Osteocyte (in vitro differentiated cells): Measurements from ENCODE around the gene BRF1. TPM values are rescaled to one million over a fixed set of nuclear protein-coding genes. Genes with fewer than 3 reads are reported as not detected.

Experiments used
- DNase-seq: peaks from one replicate; pipeline ENCODE4 v3.0.0; 2021; ENCODE audit warnings: mixed read lengths; ENCODE audit not compliant: unreplicated experiment; ENCODE audit errors: extremely low spot score
- H3K27ac Mint-ChIP-seq: one replicate; pipeline ENCODE4 v1.8.0; 2021; ENCODE audit warnings: mild to moderate bottlenecking, mixed read lengths; ENCODE audit not compliant: unreplicated experiment
- H3K27me3 Mint-ChIP-seq: one replicate; pipeline ENCODE4 v1.8.0; 2021; ENCODE audit warnings: mixed read lengths; ENCODE audit not compliant: unreplicated experiment
- H3K36me3 Mint-ChIP-seq: one replicate; pipeline ENCODE4 v1.8.0; 2021; ENCODE audit warnings: mixed read lengths; ENCODE audit not compliant: unreplicated experiment
- H3K4me1 Mint-ChIP-seq: one replicate; pipeline ENCODE4 v1.8.0; 2021; ENCODE audit warnings: mixed read lengths; ENCODE audit not compliant: unreplicated experiment
- H3K4me3 Mint-ChIP-seq: one replicate; pipeline ENCODE4 v1.8.0; 2021; ENCODE audit warnings: mild to moderate bottlenecking, moderate library complexity, mixed read lengths; ENCODE audit not compliant: unreplicated experiment
- H3K9me3 Mint-ChIP-seq: one replicate; pipeline ENCODE4 v1.8.0; 2021; ENCODE audit warnings: mixed read lengths; ENCODE audit not compliant: unreplicated experiment
- long read RNA-seq: library from polyadenylated mRNA; unstranded; transcript quantifications from one replicate; pipeline ENCODE4 v2.0.0, GENCODE V29; 2021
- total RNA-seq: library from RNA; stranded (reverse); gene quantifications from 2 replicates; pipeline ENCODE4 v1.2.1, GENCODE V29; 2021
- TF ChIP-seq, protein P1 (sequence below): fragments of 200-600 bp; sonication (generic); IDR thresholded peaks from 2 replicates; pipeline ENCODE4 v1.5.0; 2021; ENCODE audit warnings: antibody characterized with exemption, mild to moderate bottlenecking, moderate library complexity

BRF1 gene
- total RNA-seq, result 41.7 and 43.5 TPM in 2 replicates
- long read RNA-seq, partial matches to known transcripts, result 0 of 3 reads
- long read RNA-seq, other reads (novel, unspliced or antisense), result 3 of 3 reads

DNA sequence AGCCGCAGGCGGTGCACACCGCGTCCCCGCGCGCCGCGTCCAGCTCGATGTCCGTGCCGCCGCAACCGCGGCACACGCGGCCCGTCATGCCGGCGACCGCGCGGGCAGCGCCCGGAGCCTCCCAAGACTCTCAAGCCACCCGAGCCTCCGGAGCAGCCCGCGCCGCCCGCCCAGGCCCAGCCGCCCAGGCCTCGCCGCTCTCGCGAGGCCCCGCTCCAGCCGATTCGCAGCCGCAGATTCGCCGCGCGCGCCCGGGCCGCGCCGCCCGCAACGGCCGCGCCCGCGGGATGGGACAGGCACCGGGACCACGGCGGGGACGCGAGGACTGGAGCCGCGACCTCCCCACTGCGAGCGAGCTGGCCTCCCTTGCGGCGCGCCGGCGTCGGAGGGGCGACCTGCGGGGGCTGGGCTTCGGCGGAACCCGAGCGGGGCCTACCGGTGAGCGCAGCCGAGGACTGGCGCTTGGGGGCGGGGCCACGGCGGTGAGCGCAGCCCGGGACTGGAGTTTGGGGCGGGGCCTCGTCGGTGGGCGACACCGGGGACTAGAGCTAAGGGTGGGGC, at the start of gene BRF1:
Gene BRF1 (minus strand): TSS at position 460 of the 561 bp plus-strand sequence. CDS start 372 bp downstream, at position 88.
- TF ChIP-seq, protein P1, sequence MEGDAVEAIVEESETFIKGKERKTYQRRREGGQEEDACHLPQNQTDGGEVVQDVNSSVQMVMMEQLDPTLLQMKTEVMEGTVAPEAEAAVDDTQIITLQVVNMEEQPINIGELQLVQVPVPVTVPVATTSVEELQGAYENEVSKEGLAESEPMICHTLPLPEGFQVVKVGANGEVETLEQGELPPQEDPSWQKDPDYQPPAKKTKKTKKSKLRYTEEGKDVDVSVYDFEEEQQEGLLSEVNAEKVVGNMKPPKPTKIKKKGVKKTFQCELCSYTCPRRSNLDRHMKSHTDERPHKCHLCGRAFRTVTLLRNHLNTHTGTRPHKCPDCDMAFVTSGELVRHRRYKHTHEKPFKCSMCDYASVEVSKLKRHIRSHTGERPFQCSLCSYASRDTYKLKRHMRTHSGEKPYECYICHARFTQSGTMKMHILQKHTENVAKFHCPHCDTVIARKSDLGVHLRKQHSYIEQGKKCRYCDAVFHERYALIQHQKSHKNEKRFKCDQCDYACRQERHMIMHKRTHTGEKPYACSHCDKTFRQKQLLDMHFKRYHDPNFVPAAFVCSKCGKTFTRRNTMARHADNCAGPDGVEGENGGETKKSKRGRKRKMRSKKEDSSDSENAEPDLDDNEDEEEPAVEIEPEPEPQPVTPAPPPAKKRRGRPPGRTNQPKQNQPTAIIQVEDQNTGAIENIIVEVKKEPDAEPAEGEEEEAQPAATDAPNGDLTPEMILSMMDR, result no peak
- H3K36me3 Mint-ChIP-seq, result peaks cover 2% of the 10 kb centered on the region
- H3K9me3 Mint-ChIP-seq, result no peaks in the 10 kb centered on the region
- peaks cover 14% of the 10 kb centered on the region for H3K4me1 Mint-ChIP-seq
- DNase-seq, result peak; percentile 98
- peak within 1 kb of the TSS; percentile 83 for H3K4me3 Mint-ChIP-seq
- peak within 1 kb of the TSS; percentile 89 for H3K27ac Mint-ChIP-seq
- no peaks in the 10 kb centered on the region for H3K27me3 Mint-ChIP-seq

- Mint-ChIP-seq H3K9me3 (no peaks in the 10 kb centered on the region), H3K27me3 (no peaks in the 10 kb centered on the region), H3K36me3 (peaks cover 2% of the 10 kb centered on the region), H3K4me3 (no peak overlapping the region), H3K27ac (no peak overlapping the region), H3K4me1 (peaks cover 7% of the 10 kb centered on the region)
- TF ChIP-seq, protein P1, result no peak
- no peak for DNase-seq
Observed at GRCh38 chr14:105349992-105350391, 49.2 kb upstream of the BRF1 start.

DNA sequence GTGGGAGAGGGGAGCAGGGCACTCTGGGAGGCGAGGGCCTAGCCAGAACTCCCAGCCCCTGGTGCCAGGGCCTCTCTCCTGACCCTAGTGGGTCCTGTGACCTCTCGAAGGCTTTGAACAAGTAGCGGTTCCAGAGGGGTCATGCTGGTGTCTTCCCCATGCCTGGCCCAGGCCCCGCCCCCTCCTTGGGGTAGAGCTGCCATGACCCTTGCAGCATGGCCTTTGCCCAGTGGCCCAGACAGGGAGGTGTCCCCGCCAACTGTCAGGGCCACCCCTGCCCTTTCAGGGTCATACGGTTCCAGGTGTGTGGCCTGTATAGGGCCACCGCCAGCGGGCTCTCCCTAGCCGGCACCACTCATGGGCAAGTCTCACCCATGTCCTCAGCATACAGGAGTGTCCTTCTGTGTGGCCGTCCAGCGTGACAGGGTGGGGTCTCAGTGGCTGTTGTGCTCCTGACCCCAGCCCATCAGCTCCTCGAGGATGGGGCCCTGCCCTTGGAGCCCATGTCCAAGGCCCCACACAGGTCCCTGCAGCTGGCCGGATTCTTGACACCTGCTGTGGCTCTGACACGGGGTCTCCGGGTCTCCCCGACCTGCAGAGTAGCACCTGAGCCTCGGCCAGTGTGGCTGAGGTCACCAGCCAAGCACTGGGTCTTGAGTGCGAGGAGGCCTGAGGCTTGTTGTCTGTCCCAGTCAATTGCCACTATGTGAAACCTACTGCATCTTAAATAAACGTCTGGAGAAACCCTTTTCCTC, 48.3 kb upstream of the BRF1 start:
- Mint-ChIP-seq H3K9me3 (no peaks in the 10 kb centered on the region), H3K27me3 (no peaks in the 10 kb centered on the region), H3K36me3 (peaks cover 6% of the 10 kb centered on the region), H3K4me3 (no peak overlapping the region), H3K27ac (no peak overlapping the region), H3K4me1 (peaks cover 7% of the 10 kb centered on the region)
- no peak for DNase-seq
- TF ChIP-seq, protein P1, result no peak

GRCh38 chr14:105348169-105348944, 47.6 kb upstream of the BRF1 start:
- peaks cover 6% of the 10 kb centered on the region for H3K36me3 Mint-ChIP-seq
- no peaks in the 10 kb centered on the region for H3K27me3 Mint-ChIP-seq
- no peak overlapping the region for H3K27ac Mint-ChIP-seq
- TF ChIP-seq, protein P1, result no peak
- peaks cover 8% of the 10 kb centered on the region for H3K4me1 Mint-ChIP-seq
- no peak overlapping the region for H3K4me3 Mint-ChIP-seq
- no peaks in the 10 kb centered on the region for H3K9me3 Mint-ChIP-seq
- peak; percentile 82 for DNase-seq

- Mint-ChIP-seq H3K4me3 (no peak overlapping the region), H3K4me1 (peaks cover 14% of the 10 kb centered on the region), H3K27ac (no peak overlapping the region), H3K27me3 (no peaks in the 10 kb centered on the region), H3K9me3 (no peaks in the 10 kb centered on the region), H3K36me3 (peaks cover 6% of the 10 kb centered on the region)
- TF ChIP-seq, protein P1, result no peak
- DNase-seq, result no peak
Observed at GRCh38 chr14:105347587-105347968, 46.8 kb upstream of the BRF1 start.
